IMR-90 (cell line): ENCODE measurements around the gene PCDHGB5. TPM values are rescaled to one million over a fixed set of nuclear protein-coding genes. Genes with fewer than 3 reads are reported as not detected.

ENCODE experiments used
- ATAC-seq: fragments of 200-7000 bp; cut with Tn5 transposase; 2 replicates; pipeline ENCODE4 v1.9.1; 2020; ENCODE audit warnings: low read depth, mild to moderate bottlenecking, moderate library complexity
- BruUV-seq: library from RNA; stranded (reverse); fragments of 400-500 nt; replicated peaks from 2 replicates; lab custom pipeline; 2021; lab: Mats Ljungman, UMichigan
- CTCF ChIA-PET: fragments of 300-600 bp; formaldehyde crosslinking; extraction: SDS; loops from one replicate; lab custom pipeline; 2021; ENCODE audit warnings: antibody characterized with exemption; lab: Yijun Ruan, JAX
- POLR2A ChIA-PET: fragments of 300-600 bp; sonication (Branson Sonifier 250); formaldehyde crosslinking; loops from one replicate; lab custom pipeline; 2022; ENCODE audit warnings: antibody characterized with exemption; ENCODE audit not compliant: unreplicated experiment; lab: Charles Lee
- DNase-seq: peaks from one replicate; pipeline ENCODE4 v3.0.0; 2013
- H2AFZ ChIP-seq: replicated peaks from 2 replicates; pipeline ENCODE3; 2013; ENCODE audit warnings: low read length, mild to moderate bottlenecking; ENCODE audit not compliant: poor library complexity
- H2AK5ac ChIP-seq: 2 replicates; pipeline ENCODE4 v1.6.1; 2013; ENCODE audit warnings: low read depth, low read length, inconsistent platforms
- H2AK9ac ChIP-seq: replicated peaks from 2 replicates; pipeline ENCODE3; 2013; ENCODE audit warnings: mild to moderate bottlenecking, low read depth, low read length, moderate library complexity; ENCODE audit not compliant: poor library complexity
- H2BK120ac ChIP-seq: 2 replicates; pipeline ENCODE4 v1.6.1; 2013; ENCODE audit warnings: low read depth, low read length, inconsistent platforms
- H2BK15ac ChIP-seq: 3 replicates; pipeline ENCODE4 v1.6.1; 2013; ENCODE audit warnings: low read depth, low read length, inconsistent platforms
- H2BK20ac ChIP-seq: 2 replicates; pipeline ENCODE4 v1.6.1; 2013; ENCODE audit warnings: low read depth, mild to moderate bottlenecking, inconsistent platforms, low read length, moderate library complexity
- H2BK5ac ChIP-seq: 2 replicates; pipeline ENCODE4 v1.6.1; 2013; ENCODE audit warnings: mild to moderate bottlenecking, low read depth, low read length, inconsistent platforms; ENCODE audit not compliant: poor library complexity, severe bottlenecking
- H3K14ac ChIP-seq: replicated peaks from 2 replicates; pipeline ENCODE4 v1.6.1; 2013; ENCODE audit warnings: low read depth, low read length, inconsistent platforms
- H3K18ac ChIP-seq: 2 replicates; pipeline ENCODE4 v1.6.1; 2013; ENCODE audit warnings: low read depth, low read length, control low read depth
- H3K23ac ChIP-seq: 2 replicates; pipeline ENCODE4 v1.6.1; 2013; ENCODE audit warnings: low read depth, low read length, inconsistent platforms
- H3K27ac ChIP-seq: 2 replicates; pipeline ENCODE4 v1.5.1; 2013; ENCODE audit warnings: mild to moderate bottlenecking, control low read depth, low read length; ENCODE audit not compliant: insufficient read depth
- H3K27me3 ChIP-seq: 2 replicates; pipeline ENCODE4 v1.6.1; 2013; ENCODE audit warnings: low read length; ENCODE audit not compliant: control insufficient read depth, insufficient read depth
- H3K36me3 ChIP-seq: 2 replicates; pipeline ENCODE4 v1.6.1; 2013; ENCODE audit warnings: low read length, mixed read lengths; ENCODE audit not compliant: control insufficient read depth, insufficient read depth
- H3K4ac ChIP-seq: 2 replicates; pipeline ENCODE4 v1.6.1; 2013; ENCODE audit warnings: low read depth, low read length, inconsistent platforms
- H3K4me1 ChIP-seq: 2 replicates; pipeline ENCODE4 v1.6.1; 2013; ENCODE audit warnings: low read length, mixed read lengths; ENCODE audit not compliant: control insufficient read depth, insufficient read depth
- H3K4me2 ChIP-seq: 2 replicates; pipeline ENCODE4 v1.6.1; 2013; ENCODE audit warnings: low read depth, mild to moderate bottlenecking, control low read depth, low read length, moderate library complexity
- H3K4me3 ChIP-seq: 2 replicates; pipeline ENCODE4 v1.5.1; 2013; ENCODE audit warnings: low read depth, mild to moderate bottlenecking, control low read depth, low read length, moderate library complexity; ENCODE audit not compliant: insufficient read depth
- H3K56ac ChIP-seq: 2 replicates; pipeline ENCODE4 v1.6.1; 2013; ENCODE audit warnings: low read length, inconsistent platforms; ENCODE audit not compliant: insufficient read depth; ENCODE audit errors: extremely low read depth
- H3K79me1 ChIP-seq, 2 experiments: 2 replicates each; pipeline ENCODE4 v1.6.1; 2013; ENCODE audit warnings: low read length in 2 of 2, inconsistent platforms in 1 of 2, low read depth in 1 of 2
- H3K9ac ChIP-seq: 2 replicates; pipeline ENCODE4 v1.6.1; 2013; ENCODE audit warnings: low read depth, low read length, control low read depth
- H3K9me1 ChIP-seq: 2 replicates; pipeline ENCODE4 v1.6.1; 2013; ENCODE audit warnings: low read length, inconsistent platforms; ENCODE audit not compliant: insufficient read depth
- H3K9me3 ChIP-seq: 2 replicates; pipeline ENCODE4 v1.6.1; 2013; ENCODE audit warnings: low read length; ENCODE audit not compliant: control insufficient read depth, insufficient read depth
- H4K20me1 ChIP-seq: 2 replicates; pipeline ENCODE4 v1.6.1; 2013; ENCODE audit warnings: low read length, inconsistent platforms; ENCODE audit not compliant: insufficient read depth
- H4K5ac ChIP-seq: 2 replicates; pipeline ENCODE4 v1.6.1; 2013; ENCODE audit warnings: mild to moderate bottlenecking, low read depth, low read length, control low read depth
- H4K8ac ChIP-seq, 2 experiments: 2 replicates each; pipeline ENCODE4 v1.6.1; 2013; ENCODE audit warnings: low read depth in 2 of 2, low read length in 2 of 2, control low read depth in 1 of 2, inconsistent platforms in 1 of 2
- H4K91ac ChIP-seq: 2 replicates; pipeline ENCODE4 v1.6.1; 2013; ENCODE audit warnings: low read depth, low read length, inconsistent platforms; ENCODE audit not compliant: insufficient read depth
- BHLHE40 ChIP-seq: fragments of 150-350 bp; IDR thresholded peaks from 2 replicates; pipeline ENCODE4 v1.6.1; 2016; ENCODE audit warnings: mild to moderate bottlenecking, low read depth, low read length
- CEBPB ChIP-seq: IDR thresholded peaks from 2 replicates; pipeline ENCODE4 v1.6.1; 2012; ENCODE audit warnings: low read depth, low read length, improper control_type of control experiment
- CHD1 ChIP-seq: IDR thresholded peaks from 2 replicates; pipeline ENCODE4 v1.6.1; 2012; ENCODE audit warnings: low read depth, low read length, improper control_type of control experiment
- MAFK ChIP-seq: IDR thresholded peaks from 2 replicates; pipeline ENCODE4 v1.6.1; 2012; ENCODE audit warnings: low read depth, low read length, improper control_type of control experiment
- MAZ ChIP-seq: IDR thresholded peaks from 2 replicates; pipeline ENCODE4 v1.6.1; 2012; ENCODE audit warnings: low read depth, mild to moderate bottlenecking, low read length, improper control_type of control experiment, moderate library complexity, borderline replicate concordance
- POLR2A ChIP-seq: IDR thresholded peaks from 2 replicates; pipeline ENCODE4 v1.6.1; 2012; ENCODE audit warnings: mild to moderate bottlenecking, low read depth, low read length
- RAD21 ChIP-seq: IDR thresholded peaks from 2 replicates; pipeline ENCODE4 v1.6.1; 2012; ENCODE audit warnings: low read length, improper control_type of control experiment
- RCOR1 ChIP-seq: IDR thresholded peaks from 2 replicates; pipeline ENCODE4 v1.6.1; 2012; ENCODE audit warnings: mild to moderate bottlenecking, low read length, improper control_type of control experiment; ENCODE audit not compliant: insufficient replicate concordance
- RFX5 ChIP-seq: IDR thresholded peaks from 2 replicates; pipeline ENCODE4 v1.8.0; 2012; ENCODE audit warnings: low read depth, mild to moderate bottlenecking, low read length, moderate library complexity
- SMC3 ChIP-seq: fragments of 150-350 bp; IDR thresholded peaks from 2 replicates; pipeline ENCODE4 v1.6.1; 2016; ENCODE audit warnings: low read depth, mild to moderate bottlenecking, antibody characterized with exemption, low read length, moderate library complexity
- WGBS, 2 experiments: methylation state at CpG; one replicate each; pipeline versions ENCODE4 v1.1.5 to v1.1.7; 2013; ENCODE audit warnings: missing lambda C conversion rate in 2 of 2; ENCODE audit not compliant: insufficient read length in 1 of 2; ENCODE audit errors: extremely low coverage in 2 of 2; 5-methylcytosine and 5-hydroxymethylcytosine counted together
- dilution Hi-C: fragments of 300-500 bp; cut with HindIII; formaldehyde crosslinking; loops from one replicate; pipeline ENCODE4 v1.14.3; 2018; ENCODE audit warnings: low sequenced_read_pairs; ENCODE audit not compliant: unreplicated experiment
- in situ Hi-C: fragments of 300-500 bp; cut with MboI; formaldehyde crosslinking; loops from 3 replicates; pipeline ENCODE4 v1.14.3; 2019; ENCODE audit warnings: low sequenced_read_pairs, inconsistent platforms, mixed read lengths
- intact Hi-C: fragments of 100-400 bp; cut with micrococcal nuclease; formaldehyde crosslinking; loops from 2 replicates; pipeline ENCODE4 v1.10.0; 2022
- polyA plus RNA-seq, 3 experiments: library from polyadenylated mRNA; depleted of rRNA; stranded (reverse); fragments of >200 nt; gene quantifications; 2 replicates each; pipeline ENCODE4 v1.2.3, GENCODE V29; 2012; ENCODE audit warnings: low replicate concordance in 1 of 3
- total RNA-seq: library from RNA; depleted of rRNA; stranded (reverse); fragments of >200 nt; gene quantifications from 2 replicates; pipeline ENCODE4 v1.2.3, GENCODE V29; 2012
- TF ChIP-seq, protein P1 (sequence below): fragments of 150-350 bp; IDR thresholded peaks from 2 replicates; pipeline ENCODE4 v1.6.1; 2016; ENCODE audit warnings: low read depth, mild to moderate bottlenecking, low read length, moderate library complexity, borderline replicate concordance
- TF ChIP-seq, protein P2 (sequence below): fragments of 150-350 bp; IDR thresholded peaks from 2 replicates; pipeline ENCODE4 v1.6.1; 2017; ENCODE audit warnings: mild to moderate bottlenecking, antibody characterized with exemption, low read length, low read depth

Gene PCDHGB5
- total and polyA plus RNA-seq, 2 of the 4 experiments (the other 2 are of a cell fraction), result 17.2 to 20.0 TPM

DNA sequence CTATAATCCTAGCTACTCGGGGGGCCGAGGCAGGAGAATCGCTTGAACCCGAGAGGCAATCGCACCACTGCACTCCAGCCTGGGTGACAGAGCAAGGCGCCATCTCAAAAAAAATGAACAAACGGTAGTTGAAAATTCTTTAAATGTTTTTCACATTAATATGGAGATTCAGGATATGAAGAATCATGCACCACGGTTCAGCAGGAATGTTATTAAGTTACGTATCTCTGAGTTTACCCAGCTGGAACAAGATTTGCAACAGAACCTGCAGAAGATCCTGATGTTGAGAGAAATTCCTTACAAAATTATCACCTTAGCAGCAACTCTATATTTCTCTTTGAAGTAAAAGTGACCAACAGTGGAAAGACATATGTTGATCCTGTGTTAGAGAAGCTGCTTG, 42.6 kb downstream of the PCDHGB5 start:
- Histone ChIP-seq H3K4me2 (no peak overlapping the region), H3K4ac (no peak overlapping the region), H2BK15ac (no peak overlapping the region), H3K9me3 (peaks cover 10% of the 10 kb centered on the region; the same call in 1 of the 2 replicates), H3K36me3 (peaks cover 11% of the 10 kb centered on the region), H2AFZ (no peak overlapping the region), H3K4me1 (peaks cover 2% of the 10 kb centered on the region; the same call in 1 of the 2 replicates), H3K23ac (no peak overlapping the region), H3K27ac (no peak overlapping the region), H2BK5ac (no peak overlapping the region), H3K79me1 (peaks cover 28 to 33% of the 10 kb centered on the region in 2 experiments), H2AK5ac (no peak overlapping the region), H2BK120ac (no peak overlapping the region), H2BK20ac (no peak overlapping the region), H3K9me1 (no peaks in the 10 kb centered on the region), H2AK9ac (no peak overlapping the region), H3K56ac (no peak overlapping the region), H4K8ac (no peak overlapping the region), H3K27me3 (no peaks in the 10 kb centered on the region), H4K20me1 (no peaks in the 10 kb centered on the region), H3K14ac (no peak overlapping the region), H4K5ac (no peak overlapping the region), H4K91ac (no peak overlapping the region), H3K4me3 (no peak overlapping the region), H3K9ac (no peak overlapping the region), H3K18ac (no peak overlapping the region)
- ATAC-seq (no peak), DNase-seq (no peak)
- 93% methylated on average over 3 of the region's 9 CpGs; no CpG with 5 or more reads in 1 of the 2 experiments for WGBS, 2 experiments
- BruUV-seq, result no TSS peak
- ChIA-PET POLR2A (no interaction called here), CTCF (interaction anchor here (0.8 kb wide), 1 partner anchor 10 kb away, joined by 3 read pairs; the partner anchor contains the start of gene PCDHGA12)
- intact Hi-C loops, result no loop called here
- in situ Hi-C loops, result no loop called here
- TF ChIP-seq MAFK (no peak), BHLHE40 (no peak), CHD1 (no peak), SMC3 (no peak), POLR2A (no peak), CEBPB (no peak), RCOR1 (no peak), RFX5 (no peak), MAZ (no peak), RAD21 (no peak)
- TF ChIP-seq, protein P1, sequence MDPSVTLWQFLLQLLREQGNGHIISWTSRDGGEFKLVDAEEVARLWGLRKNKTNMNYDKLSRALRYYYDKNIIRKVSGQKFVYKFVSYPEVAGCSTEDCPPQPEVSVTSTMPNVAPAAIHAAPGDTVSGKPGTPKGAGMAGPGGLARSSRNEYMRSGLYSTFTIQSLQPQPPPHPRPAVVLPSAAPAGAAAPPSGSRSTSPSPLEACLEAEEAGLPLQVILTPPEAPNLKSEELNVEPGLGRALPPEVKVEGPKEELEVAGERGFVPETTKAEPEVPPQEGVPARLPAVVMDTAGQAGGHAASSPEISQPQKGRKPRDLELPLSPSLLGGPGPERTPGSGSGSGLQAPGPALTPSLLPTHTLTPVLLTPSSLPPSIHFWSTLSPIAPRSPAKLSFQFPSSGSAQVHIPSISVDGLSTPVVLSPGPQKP, result no peak
- TF ChIP-seq, protein P2, sequence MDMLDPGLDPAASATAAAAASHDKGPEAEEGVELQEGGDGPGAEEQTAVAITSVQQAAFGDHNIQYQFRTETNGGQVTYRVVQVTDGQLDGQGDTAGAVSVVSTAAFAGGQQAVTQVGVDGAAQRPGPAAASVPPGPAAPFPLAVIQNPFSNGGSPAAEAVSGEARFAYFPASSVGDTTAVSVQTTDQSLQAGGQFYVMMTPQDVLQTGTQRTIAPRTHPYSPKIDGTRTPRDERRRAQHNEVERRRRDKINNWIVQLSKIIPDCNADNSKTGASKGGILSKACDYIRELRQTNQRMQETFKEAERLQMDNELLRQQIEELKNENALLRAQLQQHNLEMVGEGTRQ, result no peak
- dilution Hi-C loops, result no loop called here
